Stimulated activated naive CD4-positive, alpha-beta T cell (primary cell): ENCODE measurements around the gene ARL3.

ENCODE experiments used
- DNase-seq, 6 experiments: peaks; one replicate each; lab custom pipeline; 2025; lab: John Stamatoyannopoulos, UW

The ARL3 gene

GRCh38 chr10:102650655-102651454 is 63.3 kb downstream of the ARL3 start:
- no peak for DNase-seq

GRCh38 chr10:102649797-102650654 is 64.2 kb downstream of the ARL3 start:
- DNase-seq: no peak

- DNase-seq: peak; percentile 11 to 51 (median 32)
Measured at GRCh38 chr10:102648889-102649796, 65.1 kb downstream of the ARL3 start.

GRCh38 chr10:102648269-102648888 is 65.8 kb downstream of the ARL3 start:
- DNase-seq: peak in 1 of 6 experiments; percentile 51

GRCh38 chr10:102647443-102648268 is 66.5 kb downstream of the ARL3 start:
- DNase-seq: no peak

GRCh38 chr10:102646610-102647442 is 67.4 kb downstream of the ARL3 start:
- DNase-seq: peak in 4 of 6 experiments; percentile 28 to 67 (median 55)

- DNase-seq: peak; percentile 31 to 65 (median 50)
Measured at GRCh38 chr10:102645741-102646609, 68.2 kb downstream of the ARL3 start.

GRCh38 chr10:102645388-102645740 is 68.8 kb downstream of the ARL3 start:
- peak in 4 of 6 experiments; percentile 30 to 75 (median 53) for DNase-seq

- DNase-seq: peak; percentile 66 to 78 (median 76)
Measured at GRCh38 chr10:102644646-102645387, 69.4 kb downstream of the ARL3 start.

- DNase-seq: peak; percentile 28 to 68 (median 60)
Measured at GRCh38 chr10:102644066-102644645, 70.0 kb downstream of the ARL3 start, which contains the start of gene TRIM8. TRIM8 (plus strand) TSS chr10:102644479; CDS start chr10:102644618, 139 bp downstream.

GRCh38 chr10:102643336-102644065 is 70.7 kb downstream of the ARL3 start:
- peak; percentile 28 to 68 (median 59) for DNase-seq

- DNase-seq: peak in 3 of 6 experiments; percentile 47 to 63 (median 61)
Measured at GRCh38 chr10:102642736-102643335, 71.4 kb downstream of the ARL3 start.

- peak; percentile 90 to 98 (median 96) for DNase-seq
Measured at GRCh38 chr10:102641880-102642735, 72.1 kb downstream of the ARL3 start.

GRCh38 chr10:102641402-102641801 is 72.8 kb downstream of the ARL3 start:
- DNase-seq: no peak

- DNase-seq: no peak
Measured at GRCh38 chr10:102639537-102639936, 74.7 kb downstream of the ARL3 start.
